Activated CD4-positive, alpha-beta T cell treated with anti-CD3 and anti-CD28 coated beads for 1 hour (primary cell): ENCODE data around the gene PSMD1.

Experiments
- DNase-seq: peaks from one replicate; pipeline ENCODE4 v3.0.0-alpha.2; 2020

The PSMD1 gene

DNA sequence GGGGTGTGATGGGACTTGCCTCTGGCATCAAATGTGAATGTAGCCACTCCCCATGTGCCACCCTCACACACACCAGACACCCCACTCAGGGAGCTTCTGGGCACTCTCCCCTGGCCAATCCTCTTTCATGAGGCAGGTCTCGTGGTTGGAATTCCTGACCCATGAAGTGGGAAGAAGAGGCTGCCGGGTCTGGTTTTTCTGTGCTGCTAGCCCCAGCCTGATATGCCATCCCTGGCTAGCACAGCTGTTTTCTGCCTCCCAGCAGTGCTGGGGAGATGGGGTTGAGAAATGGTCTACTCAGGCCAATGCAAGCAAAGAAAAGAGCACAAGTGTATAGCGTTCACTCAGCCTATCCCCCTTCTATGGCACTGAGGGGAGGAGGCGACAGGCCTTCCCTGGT is 20.5 kb upstream of the PSMD1 start:
- DNase-seq, result no peak

DNA sequence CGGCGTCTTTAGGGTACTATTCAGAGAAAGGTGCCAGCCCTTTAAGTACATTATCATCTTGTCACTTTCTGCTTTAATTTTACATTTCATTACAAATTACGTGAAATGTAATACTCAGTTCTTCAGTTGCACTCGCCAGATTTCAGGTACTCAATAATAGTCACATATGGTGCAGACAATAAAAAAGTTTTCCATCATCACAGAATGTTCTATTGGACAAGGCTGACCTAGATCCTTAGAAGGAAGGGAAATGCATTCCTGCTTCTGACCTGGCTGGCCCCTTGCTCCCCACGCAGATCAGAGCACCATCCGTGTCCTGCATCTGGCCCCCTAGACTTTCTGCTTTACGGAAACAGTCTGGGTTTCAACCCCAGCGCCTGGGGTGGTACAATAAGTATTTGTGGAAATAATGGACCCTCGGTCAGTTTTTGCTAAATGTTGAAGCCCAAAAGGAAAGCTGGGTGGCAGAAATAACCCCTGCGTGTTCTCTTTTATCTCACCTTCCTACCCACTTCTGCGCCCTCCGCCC is 20.0 kb upstream of the PSMD1 start:
- DNase-seq, result no peak

DNA sequence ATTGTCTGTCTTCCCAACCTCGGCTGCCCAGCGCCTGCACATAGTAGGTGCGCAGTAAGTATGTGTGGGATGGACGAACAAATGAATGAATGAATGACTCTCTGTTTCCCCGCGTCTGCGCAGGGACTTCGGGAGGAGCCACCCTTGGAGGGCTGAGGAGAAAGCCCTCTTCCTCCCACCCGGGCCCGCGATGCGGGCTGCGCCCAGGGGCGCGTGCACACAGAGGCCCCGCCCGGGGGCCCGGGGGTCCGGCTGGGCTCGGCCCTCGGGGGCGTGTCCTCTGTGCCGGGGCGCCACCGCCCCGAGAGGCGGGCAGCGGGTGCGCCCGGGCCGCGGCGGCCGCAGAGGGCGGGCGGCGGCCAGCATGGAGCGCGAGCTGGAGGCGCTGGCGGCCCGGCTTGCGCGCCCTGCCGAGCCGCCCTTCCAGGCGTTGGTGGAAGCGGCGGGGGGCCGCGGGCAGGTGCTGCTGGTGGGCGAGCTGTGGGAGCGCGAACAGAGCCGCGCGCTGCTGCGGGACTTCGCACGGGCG is 19.4 kb upstream of the PSMD1 start, which contains the start of gene C2orf72:
Gene C2orf72 (plus strand): TSS at position 322 of the 529 bp plus-strand sequence. CDS start 43 bp downstream, at position 365.
- DNase-seq, result no peak

DNA sequence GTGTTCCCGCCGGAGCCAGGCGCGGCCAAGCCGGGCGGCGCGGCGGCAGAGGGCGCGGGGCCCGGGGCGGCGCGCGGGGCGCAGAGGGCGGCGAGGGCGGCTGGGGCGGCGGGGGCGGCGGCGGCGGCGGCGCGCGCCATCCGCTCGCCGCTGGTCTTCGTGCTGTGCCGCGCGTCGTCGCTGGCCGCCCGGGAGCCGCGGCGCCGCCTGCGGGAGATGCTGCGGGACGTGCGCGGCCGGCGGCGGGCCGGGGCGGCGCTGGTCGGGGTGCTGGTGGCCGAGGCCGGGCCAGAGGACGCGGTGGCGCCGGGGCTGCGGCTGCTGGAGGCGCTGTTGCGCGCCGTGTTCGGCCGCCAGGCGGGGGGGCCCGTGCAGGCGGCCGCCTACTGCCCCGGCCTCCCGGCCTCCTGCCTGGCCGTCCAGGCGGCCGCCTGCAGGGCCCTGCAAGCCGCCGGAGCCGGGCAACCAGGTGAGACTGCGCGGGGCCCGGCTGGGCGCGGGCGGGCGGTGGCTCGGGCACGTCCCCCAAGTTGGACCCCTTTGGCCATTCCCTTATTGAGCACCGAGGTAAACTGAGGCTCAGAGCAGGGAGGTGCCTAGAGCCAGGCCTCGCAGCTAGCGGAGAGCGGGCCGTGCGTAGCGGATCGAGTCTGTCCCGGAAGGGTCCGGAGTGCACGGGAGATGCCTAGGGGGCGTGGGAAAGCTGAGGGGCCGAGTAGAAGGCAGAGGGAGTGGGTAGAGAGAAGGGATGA is 18.8 kb upstream of the PSMD1 start:
- no peak for DNase-seq

DNA sequence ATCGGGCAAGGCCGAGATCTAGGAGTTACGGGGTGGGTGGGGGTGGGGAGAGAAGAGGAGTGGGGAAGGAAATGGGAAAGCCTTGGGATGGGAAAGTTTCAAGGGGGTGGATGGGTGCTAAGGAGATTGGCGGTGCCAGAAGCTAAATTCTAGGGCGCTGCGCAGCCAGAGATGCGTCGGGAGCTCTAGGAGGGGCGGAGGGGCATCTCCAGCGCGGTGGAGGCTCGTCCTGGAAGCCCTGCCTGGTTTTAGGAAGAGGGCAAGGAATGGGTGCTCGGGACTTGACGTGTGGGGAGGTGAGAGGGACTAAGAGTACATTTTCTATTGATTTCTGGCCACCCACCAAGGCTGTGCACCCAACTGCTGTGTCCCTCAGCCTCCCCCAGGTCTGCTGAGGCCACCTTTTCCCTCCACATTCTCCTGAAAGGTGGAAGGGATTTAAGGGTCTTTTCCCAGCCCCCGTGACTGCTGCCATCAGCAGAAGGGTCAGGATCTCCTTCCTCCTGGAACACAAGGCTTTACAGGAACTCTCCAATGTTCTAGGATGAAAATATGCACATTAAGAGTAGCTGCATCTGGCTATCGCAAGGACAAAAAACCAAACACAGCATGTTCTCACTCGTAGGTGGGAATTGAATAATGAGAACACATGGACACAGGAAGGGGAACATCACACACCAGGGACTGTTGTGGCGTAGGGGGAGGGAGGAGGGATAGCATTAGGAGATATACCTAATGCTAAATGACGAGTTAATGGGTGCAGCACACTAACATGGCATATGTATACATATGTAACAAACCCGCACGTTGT is 18.0 kb upstream of the PSMD1 start:
- DNase-seq, result no peak

DNA sequence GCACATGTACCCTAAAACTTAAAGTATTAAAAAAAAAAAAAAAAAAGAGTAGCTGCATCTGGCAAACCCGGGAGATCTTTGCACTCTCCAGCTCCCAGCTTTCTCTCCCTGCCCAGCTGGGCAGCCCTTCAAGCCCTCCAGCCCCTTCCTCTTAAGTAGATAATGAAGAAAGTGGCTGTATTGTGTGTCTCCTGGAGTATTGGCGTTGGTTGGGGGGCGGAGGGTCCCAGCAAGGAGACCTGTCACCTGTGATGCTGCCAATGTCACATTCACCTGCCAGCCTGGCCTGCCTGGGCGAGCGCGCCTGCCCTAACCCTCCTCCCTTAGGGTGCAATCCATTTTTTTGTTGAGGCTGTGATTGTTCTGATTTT is 17.4 kb upstream of the PSMD1 start:
- DNase-seq, result no peak

DNA sequence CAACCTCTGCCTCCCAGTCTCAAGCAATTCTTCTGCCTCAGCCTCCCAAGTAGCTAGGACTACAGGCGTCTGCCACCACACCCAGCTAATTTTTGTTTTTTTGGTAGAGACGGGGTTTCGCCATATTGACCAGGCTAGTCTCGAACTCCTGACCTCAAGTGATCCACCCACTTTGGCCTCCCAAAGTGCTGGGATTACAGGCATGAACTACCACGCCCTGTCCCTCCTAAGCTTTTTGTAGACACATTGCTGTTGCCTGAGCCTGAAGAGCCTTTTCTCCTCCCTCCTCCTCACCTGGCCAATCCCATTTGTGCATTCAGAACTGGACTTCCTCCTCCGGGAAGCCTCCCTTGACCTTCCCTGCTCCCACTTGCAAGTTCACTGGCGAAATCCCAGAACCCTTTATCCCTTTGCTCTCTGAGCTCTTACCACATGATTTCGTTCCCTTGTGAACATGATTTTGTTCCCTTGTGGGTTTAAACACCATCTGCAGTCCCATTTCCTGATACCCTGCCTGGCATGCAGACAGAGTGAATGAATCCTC is 16.8 kb upstream of the PSMD1 start:
- DNase-seq, result no peak

DNA sequence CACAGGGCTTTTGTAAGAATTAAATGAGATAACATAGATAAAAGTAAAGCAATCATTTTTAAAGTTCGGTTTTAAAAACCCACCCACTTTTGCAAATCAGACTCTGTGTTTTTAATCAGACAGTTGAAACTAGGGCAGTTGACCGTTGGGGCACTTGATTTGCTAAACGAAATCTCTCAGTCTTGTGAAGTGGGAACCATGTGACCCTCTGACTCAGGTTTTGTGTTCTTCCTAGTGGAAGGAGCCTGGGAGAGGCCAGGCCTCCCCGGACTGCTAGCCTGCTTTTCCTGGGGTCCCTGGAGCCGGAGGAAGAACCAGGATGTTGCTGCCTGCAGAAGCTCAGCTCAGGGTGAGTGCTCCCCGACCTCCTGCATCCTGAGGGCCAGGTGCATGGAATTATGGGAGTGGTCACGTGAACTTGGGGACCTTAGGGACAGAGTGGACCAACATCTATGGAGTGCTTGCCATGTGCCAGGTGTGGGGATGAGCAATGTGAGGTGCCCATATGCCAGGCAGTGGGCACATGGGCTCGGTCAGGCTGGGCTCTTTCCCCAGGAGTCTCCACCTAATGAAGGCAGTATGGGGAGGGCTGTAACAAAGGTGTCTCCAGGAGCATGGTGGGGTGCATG is 15.5 kb upstream of the PSMD1 start:
- no peak for DNase-seq

DNA sequence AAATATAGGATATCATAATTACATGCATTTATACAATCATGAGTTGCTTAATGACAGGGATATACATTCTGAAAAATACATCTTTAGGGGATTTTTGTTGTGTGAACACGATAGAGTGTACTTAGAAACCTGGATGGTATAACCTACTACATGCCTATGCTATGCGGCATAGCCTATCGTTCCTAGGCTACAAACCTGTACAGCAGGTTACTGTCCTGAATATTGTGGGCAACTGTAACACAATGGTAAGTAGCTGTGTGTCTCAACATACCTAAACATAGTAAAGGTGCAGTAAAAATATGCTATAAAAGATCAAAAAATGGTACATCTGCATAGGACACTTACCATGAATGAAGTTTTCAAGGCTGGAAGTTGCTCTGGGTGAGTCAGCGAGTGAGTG is 12.9 kb upstream of the PSMD1 start:
- no peak for DNase-seq

DNA sequence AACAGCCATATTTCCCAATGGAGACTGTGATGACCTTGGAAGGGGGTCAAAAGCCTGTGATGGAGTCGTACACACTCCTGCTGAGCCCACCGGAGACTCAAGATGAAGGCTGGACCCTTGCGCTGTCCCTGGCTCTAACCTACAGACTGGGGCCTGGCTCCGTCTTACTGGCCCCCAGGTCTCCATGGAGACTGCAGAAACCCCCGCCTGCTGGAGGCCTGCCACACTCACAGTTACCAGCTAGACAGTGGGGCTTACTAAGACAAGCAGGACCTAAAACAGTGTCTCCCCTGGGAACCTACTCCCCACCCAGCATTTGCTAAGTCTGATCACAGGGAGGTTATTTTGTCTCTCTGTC is 9.8 kb upstream of the PSMD1 start:
- no peak for DNase-seq

DNA sequence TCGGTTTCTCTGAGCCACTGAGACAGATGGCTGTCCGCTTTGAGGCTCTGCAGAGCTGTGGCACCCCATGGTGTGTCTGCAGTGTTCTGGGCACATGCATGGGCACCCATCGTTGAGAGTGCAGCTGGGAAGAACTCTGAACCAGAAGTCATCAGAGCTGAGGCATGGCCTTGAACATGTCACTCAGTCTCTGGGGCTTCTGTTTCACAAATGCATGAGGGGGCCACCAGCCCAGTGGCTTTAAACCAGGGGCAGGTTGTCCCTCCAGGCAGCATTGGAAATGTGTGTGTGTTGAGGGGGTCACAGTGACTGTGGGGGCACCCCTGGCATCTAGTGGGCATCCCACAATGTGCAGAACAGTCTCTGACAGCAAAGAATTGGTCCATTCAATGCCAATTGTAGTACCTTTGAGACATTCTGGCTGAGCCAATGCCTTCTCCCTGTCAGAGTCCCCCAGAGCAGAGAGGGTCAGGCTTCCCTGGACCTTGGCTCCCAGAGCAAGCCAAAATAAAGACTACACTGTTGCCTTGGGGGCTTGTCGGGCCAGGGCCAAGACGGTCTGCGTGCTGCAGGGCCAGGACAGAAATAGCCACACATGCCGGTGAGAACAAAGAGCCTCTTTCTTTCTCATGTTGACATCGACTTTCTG is 9.3 kb upstream of the PSMD1 start:
- no peak for DNase-seq

DNA sequence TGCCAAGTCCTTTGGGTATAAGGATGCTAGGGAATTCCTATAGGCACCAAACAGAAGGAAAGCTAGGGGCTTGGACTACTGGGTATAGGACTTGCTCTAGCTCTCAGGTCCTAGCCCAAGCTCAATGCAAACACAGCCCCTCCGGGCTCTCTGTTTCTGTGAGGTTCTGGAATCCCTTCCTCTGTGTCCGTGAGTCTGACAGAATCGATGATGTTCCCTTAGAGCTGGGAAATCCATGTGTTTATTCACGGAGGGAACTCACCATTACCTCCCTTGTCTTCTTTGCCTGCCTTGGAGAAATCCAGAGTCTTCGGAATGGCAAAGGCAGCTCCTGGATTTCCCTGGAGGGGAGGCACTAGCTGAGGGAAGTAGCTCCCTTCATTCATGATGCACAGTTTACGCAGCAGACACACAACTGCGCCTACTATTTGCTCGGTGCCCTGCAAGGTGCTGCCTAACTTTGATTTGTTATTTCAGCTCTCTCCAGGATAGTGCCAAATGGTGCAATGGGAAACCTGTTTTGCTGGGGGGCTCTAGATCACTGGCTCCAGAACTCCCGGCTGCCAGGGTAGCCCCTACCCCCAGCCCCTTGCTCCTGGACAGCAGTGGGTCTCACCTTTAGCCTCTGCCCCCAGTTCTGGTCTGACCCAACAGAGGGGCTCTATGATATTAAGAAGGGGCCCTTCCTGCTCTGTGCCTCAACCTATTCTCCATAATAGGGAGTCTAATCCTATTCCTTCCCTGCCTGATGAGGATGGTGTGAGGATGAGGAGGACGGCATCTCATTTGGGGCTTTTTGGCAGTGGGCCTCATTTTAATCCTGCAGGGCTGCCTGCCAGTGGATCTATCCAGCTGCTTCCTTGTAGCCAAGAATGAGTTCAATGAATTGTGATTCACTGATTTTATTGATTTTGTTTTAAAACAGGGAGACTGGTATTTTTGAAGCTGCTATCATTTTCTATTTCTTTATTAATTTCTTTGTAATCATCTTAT is 8.4 kb upstream of the PSMD1 start:
- DNase-seq, result no peak

DNA sequence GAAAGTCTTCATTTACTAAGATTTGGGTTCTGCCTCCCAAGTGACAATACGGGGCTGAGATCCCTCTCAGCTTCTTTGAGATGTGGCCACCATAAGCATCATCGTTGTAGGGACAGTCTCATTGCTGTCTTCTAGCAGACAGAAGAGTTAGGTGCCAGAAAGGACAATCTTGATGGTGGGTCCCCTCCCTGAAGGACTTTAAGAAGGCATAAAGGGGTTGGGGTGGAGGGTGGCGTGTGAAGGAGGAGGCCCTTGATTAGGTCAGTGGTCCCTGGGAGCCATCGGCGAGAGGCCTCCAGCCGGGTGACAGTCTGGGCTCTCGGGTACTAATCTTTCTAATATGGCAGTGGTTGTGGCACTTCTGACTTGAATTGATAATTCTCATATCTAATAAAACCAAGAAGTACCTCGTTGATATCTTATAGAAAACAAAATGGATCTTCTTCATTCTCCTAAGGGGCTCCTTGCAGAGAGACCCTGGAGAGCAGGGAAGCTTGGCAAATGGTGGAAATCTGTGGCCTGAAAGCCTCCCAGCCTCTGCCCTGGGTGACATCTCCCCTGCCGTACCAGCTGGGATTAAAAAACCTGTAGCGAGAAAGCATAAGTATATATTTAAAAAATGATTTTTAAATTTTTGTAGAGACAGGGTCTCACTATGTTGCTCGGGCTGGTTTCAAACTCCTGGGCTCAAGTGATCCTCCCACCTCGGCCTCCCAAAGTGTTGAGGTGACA is 7.2 kb upstream of the PSMD1 start:
- no peak for DNase-seq

DNA sequence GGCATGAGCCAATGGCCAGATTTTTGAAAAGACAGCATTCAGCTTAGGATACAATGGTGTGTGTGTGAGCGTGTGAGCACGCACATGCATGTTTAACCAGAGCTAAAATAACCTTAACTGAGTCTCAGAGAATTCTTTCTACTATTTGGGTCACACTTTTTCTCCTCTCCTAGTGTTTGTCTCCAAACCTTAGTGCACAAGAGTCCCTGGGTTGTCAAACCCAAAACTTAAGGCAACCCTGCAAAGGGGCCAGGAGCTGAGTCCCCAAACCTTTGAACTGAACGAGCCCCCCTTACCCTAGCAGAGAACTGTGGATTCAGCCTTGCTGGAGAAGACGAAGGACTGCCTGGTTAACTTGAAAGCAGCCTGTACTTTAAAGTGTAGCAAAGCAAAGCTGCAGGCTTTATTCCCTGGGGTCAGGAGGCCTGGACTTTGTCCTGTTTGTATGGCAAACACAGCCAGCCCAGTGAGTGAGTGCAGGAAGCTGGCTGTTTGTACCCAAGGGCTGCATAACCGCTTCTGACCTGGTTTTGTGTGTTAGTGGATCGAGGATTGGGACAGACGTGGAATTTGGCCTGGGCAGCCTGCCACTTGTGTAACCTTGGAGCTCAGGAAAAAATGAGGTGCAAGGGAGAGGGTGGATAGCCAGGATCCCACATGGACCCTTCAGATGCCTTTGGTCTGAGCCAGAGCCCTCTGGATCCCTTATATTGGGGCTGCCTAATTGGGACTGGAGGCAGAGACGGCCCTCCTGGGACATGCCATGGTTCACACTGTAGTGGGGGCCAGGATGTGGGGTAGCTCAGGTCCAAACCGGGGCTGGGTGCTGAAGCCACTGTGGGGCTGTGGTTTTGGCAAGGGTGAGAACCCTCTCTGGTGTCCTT is 6.4 kb upstream of the PSMD1 start:
- no peak for DNase-seq

DNA sequence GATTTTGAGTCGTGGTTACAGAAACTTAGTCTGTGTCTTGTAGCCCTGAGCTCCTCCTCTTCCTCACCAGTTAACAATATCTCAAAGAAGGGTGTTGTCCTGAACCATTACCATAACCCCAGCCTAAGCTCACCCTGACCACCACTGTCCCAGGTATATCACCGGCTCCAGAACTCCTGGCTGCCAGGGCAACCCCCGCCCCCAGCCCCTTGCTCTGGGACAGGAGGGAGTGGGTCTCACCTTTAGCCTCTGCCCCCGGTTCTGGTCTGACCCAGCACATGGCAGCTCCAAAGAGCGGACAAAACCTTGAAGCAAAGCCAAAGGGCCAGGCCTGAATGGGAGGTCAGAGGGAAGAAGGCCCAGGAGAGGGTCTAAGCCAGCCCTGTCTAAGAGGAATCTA is 5.6 kb upstream of the PSMD1 start:
- DNase-seq, result no peak

DNA sequence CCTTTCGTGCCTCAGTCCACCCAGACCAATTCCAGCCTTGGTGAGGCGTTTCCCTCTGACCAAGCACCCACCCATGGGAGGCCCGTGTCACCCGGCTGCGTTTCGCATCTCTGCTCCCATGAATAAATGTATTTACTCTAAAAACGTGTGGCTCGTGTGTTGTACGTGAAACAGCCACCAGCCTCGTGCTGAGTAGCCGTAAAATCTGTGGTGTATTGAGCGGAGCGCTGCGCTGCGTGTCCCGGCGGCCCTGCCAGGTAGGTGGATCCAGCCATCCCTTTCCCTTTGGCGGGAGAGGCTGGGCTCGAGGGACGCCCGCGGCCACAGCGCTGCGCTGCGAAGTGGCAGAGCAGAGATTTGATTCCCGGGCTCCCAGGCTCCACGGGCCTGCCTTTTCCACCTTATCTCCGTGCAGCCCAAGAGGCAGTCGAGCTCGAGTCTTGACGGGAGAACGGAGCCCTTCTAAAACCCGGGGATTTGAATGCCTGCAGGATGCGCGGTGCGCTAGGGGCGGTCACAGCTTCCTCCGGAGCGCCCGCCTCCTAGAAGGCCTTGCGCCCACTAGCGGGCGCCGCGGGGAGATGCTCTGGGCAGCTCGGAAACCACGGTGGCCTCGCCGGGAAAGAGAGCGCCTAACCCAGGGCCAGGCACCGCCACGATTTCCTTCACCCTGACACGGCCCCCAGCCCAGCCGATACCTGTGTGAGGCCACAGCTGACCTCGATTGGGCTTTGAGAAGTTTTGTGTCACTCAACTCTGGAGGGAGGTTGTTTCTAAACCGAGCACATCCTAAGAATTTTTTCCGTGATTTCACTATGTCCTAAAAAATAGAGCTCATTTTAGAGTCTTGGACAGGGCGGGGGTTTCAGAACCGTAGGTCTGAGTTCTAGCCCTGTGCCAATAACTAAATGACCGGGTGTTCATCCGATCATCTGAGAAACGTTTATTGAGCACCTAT is 3.9 kb upstream of the PSMD1 start:
- DNase-seq, result peak; percentile 70

DNA sequence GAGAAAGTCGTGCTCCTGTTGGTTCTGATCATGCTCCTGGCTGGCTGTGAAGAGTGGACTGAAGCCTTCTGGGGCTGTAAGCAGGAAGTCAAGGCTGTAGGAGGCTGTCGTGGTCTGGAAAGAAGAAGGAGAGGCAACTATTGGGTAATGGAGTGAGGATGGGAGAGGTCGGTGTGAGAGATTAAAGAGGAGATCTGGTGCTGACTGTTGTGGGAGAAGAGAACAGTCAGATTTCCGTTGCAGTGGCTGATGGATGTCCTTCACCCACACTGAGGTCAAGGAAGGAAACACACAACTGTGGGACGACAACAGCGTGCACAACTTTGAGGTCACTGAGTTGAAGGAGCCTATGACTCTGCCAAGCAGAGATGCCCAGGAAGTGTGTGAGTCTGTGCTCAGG is 2.8 kb upstream of the PSMD1 start:
- DNase-seq, result no peak

DNA sequence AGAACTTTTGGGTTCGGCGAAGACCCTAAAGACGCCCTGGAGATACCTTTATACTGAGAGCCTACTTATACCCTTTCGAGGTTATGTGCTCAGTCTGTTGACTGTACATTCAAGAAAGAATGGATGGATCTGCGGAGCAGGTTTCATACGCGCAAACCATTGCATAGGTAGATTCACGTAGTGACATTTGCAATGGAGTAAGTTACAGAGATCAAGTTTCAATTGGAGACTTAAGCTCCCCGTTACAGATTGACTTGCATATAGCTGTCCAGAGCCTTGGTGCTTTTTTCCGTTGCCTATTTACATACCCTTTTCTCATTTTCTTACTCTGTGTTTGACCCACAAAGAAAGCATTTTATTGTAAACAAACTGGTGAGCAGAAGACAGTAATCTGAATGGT is 923 bp downstream of the PSMD1 start:
- DNase-seq, result no peak
